ENCODE measurements around the gene CYB5B.

- TF ChIP-seq CTCF (conservative IDR thresholded peaks at IDR 0.05; ENCODE audit: low read length) (no peak), EZH2phosphoT487 (IDR thresholded peaks at IDR 0.05; ENCODE audit: borderline replicate concordance, low read depth, low read length) (no peak)
Observed at GRCh38 chr16:69466547-69466946, 42.1 kb downstream of the CYB5B start.

All from OCI-LY7 (cell line).